Peyer's patch (tissue), 4 donors: ENCODE data around the gene BLOC1S3. TPM values are rescaled to one million over a fixed set of nuclear protein-coding genes. Genes with fewer than 3 reads are reported as not detected.

Experiments
- DNase-seq, 3 donors: peaks; one replicate each; pipeline ENCODE4 v3.0.0-alpha.2; 2017 to 2019
- H3K27ac ChIP-seq, 4 donors: fragments of 200-600 bp; sonication (generic); one replicate each; pipeline ENCODE4 v1.5.1; 2016 to 2019
- H3K27me3 ChIP-seq, 2 donors: fragments of 200-600 bp; sonication (generic); one replicate each; pipeline ENCODE4 v1.5.1; 2019
- H3K36me3 ChIP-seq, 3 donors: fragments of 200-600 bp; sonication (generic); one replicate each; pipeline ENCODE4 v1.5.1; 2016 to 2019
- H3K4me1 ChIP-seq, 4 donors: fragments of 200-600 bp; sonication (generic); one replicate each; pipeline ENCODE4 v1.5.1; 2016 to 2019
- H3K4me3 ChIP-seq, 4 donors: fragments of 200-600 bp; sonication (generic); 1 replicate in 3 of 4; 2 replicates in 1 of 4; pipeline ENCODE4 v1.5.1; 2016 to 2019; ENCODE audit warnings: mild to moderate bottlenecking in 1 of 4
- H3K9me3 ChIP-seq, 4 donors: fragments of 200-600 bp; sonication (generic); one replicate each; pipeline ENCODE4 v1.5.1; 2016 to 2019; ENCODE audit warnings: mild to moderate bottlenecking in 1 of 4
- POLR2A ChIP-seq, 2 donors: fragments of 450-650 bp; IDR thresholded peaks; one replicate each; pipeline ENCODE4 v1.5.1; 2017; ENCODE audit warnings: antibody characterized with exemption in 2 of 2, mild to moderate bottlenecking in 2 of 2, moderate library complexity in 2 of 2
- total RNA-seq, 4 donors: library from RNA; depleted of rRNA; stranded (reverse); fragments of >200 nt; gene quantifications; one replicate each; pipeline ENCODE4 v1.1.0, GENCODE V29; 2016
- TF ChIP-seq, protein P1 (sequence below), 6 experiments: fragments of 450-650 bp in 4 of 6; fragments of 200-600 bp in 2 of 6; sonication (generic) in 1 of 6; IDR thresholded peaks; one replicate each; pipeline ENCODE4 v1.5.1; 2017 to 2019; ENCODE audit warnings: antibody characterized with exemption in 6 of 6, mild to moderate bottlenecking in 3 of 6, moderate library complexity in 1 of 6

Gene BLOC1S3
- total RNA-seq, 4 donors from 2014 or later: 6.6 to 18.0 (median 10.3) TPM

DNA sequence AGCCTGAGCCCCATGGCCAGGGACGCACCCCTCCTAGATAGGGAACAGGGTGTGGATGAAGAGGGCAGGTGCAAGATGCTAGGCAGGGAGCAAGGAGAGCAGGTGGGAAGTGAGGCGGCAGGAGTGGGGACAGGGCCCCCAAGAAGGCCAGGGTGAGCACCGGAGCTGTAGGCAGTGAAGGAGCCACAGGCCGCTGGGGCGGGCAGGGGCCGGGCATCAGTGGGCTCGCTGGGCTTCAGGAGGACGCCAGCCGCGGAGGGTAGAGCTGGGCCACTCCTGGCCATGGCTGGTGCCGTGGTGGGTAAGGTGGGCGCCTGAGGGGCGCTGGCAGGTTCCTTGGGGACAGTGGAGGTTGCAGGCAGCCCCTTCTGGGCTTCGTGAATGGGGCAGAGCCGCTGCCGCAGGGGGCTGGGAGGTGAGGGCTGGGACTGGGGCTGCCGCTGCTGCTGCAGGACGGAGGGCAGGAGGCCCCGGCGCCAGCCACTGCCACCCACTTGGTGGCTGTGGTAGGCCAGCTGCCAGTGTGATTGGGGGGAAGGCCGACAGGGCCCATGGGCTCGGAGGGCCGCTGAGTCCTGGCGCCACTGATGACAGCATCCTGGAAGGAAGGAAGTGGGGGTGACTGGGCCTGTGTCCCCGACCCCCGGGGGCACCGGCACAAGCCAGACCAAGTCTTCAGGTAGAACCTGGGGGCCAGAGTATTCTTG lies 19.9 kb upstream of the BLOC1S3 start:
- H3K27me3 ChIP-seq: no peaks in the 10 kb centered on the region
- H3K9me3 ChIP-seq: no peaks in the 10 kb centered on the region
- no peak for TF ChIP-seq POLR2A (IDR thresholded peaks at IDR 0.05)
- TF ChIP-seq, protein P1, sequence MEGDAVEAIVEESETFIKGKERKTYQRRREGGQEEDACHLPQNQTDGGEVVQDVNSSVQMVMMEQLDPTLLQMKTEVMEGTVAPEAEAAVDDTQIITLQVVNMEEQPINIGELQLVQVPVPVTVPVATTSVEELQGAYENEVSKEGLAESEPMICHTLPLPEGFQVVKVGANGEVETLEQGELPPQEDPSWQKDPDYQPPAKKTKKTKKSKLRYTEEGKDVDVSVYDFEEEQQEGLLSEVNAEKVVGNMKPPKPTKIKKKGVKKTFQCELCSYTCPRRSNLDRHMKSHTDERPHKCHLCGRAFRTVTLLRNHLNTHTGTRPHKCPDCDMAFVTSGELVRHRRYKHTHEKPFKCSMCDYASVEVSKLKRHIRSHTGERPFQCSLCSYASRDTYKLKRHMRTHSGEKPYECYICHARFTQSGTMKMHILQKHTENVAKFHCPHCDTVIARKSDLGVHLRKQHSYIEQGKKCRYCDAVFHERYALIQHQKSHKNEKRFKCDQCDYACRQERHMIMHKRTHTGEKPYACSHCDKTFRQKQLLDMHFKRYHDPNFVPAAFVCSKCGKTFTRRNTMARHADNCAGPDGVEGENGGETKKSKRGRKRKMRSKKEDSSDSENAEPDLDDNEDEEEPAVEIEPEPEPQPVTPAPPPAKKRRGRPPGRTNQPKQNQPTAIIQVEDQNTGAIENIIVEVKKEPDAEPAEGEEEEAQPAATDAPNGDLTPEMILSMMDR (IDR thresholded peaks at IDR 0.05): no peak
- H3K27ac ChIP-seq: no peak overlapping the region
- H3K4me3 ChIP-seq: no peak overlapping the region
- no peaks in the 10 kb centered on the region for H3K36me3 ChIP-seq
- no peak for DNase-seq
- peaks cover 0 to 7% (median 4%) of the 10 kb centered on the region in 4 donors for H3K4me1 ChIP-seq

DNA sequence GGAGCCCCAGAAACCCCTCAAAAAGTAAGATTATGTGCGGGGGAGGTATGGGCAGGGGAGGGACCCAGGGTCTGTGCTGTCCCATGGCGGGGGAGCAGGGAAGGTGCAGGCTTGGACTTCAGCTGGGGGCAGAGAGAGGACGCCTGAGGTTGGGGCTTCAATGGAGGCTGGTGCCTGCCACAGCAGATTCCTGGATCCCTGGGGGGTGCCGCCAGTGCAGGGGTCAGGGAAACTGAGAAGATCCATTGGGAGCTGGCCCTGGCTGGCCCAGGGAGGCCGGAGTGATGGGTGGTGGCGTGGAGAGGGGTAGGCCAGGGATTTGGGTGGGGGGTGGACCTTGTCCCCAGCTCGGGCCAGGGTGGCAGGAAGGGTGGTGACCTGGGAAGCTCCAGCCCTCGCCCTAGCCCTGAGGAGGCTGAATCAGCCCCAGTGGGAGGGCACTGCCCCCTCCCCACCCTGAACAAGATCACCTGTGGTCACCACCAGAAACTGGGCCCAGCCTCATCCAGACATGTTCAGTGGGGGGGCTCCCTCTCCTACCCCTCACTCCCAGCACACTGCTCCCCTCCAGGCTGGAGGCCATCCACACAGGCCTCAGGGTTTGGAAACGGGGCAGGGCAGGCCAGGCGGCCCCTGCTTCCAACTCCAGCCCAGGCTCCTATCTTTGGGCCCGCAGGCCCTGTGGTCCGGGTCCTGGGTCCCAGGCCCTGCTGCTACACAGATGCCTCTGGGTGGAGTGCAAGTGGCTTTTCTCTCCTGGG lies 19.2 kb upstream of the BLOC1S3 start:
- H3K27me3 ChIP-seq: no peaks in the 10 kb centered on the region

DNA sequence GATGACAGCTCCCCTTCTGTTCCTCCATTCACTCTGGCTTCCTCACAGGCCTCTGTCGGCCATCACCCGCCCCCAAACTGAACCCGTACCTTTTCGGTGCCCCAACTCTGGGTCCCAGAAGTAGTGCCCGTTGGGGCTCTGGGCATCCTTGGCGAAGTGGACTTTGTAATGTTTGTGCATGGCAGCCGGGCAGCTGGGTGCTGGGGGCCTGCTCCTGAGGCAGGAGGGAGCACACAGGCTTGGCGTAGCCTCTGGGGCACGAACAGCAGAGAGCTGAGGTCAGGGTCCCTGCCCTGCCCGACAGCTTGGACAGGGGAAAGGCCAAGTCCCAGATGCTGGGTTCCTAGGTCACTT lies 18.6 kb upstream of the BLOC1S3 start:
- Histone ChIP-seq H3K36me3 (no peaks in the 10 kb centered on the region), H3K4me1 (peaks cover 0 to 10% (median 3%) of the 10 kb centered on the region in 4 donors), H3K27ac (no peak overlapping the region), H3K27me3 (no peaks in the 10 kb centered on the region), H3K9me3 (no peaks in the 10 kb centered on the region), H3K4me3 (no peak overlapping the region)
- DNase-seq: no peak
- TF ChIP-seq, protein P1 (IDR thresholded peaks at IDR 0.05): no peak
- no peak for TF ChIP-seq POLR2A (IDR thresholded peaks at IDR 0.05)

More for the DNA sequence above, 19.2 kb upstream of the BLOC1S3 start:
- Histone ChIP-seq H3K9me3 (no peaks in the 10 kb centered on the region), H3K4me3 (no peak overlapping the region), H3K4me1 (peaks cover 0 to 4% (median under 1%) of the 10 kb centered on the region in 4 donors), H3K36me3 (no peaks in the 10 kb centered on the region), H3K27ac (no peak overlapping the region)
- no peak for DNase-seq
- no peak for TF ChIP-seq POLR2A (IDR thresholded peaks at IDR 0.05)
- TF ChIP-seq, protein P1 (IDR thresholded peaks at IDR 0.05): no peak

DNA sequence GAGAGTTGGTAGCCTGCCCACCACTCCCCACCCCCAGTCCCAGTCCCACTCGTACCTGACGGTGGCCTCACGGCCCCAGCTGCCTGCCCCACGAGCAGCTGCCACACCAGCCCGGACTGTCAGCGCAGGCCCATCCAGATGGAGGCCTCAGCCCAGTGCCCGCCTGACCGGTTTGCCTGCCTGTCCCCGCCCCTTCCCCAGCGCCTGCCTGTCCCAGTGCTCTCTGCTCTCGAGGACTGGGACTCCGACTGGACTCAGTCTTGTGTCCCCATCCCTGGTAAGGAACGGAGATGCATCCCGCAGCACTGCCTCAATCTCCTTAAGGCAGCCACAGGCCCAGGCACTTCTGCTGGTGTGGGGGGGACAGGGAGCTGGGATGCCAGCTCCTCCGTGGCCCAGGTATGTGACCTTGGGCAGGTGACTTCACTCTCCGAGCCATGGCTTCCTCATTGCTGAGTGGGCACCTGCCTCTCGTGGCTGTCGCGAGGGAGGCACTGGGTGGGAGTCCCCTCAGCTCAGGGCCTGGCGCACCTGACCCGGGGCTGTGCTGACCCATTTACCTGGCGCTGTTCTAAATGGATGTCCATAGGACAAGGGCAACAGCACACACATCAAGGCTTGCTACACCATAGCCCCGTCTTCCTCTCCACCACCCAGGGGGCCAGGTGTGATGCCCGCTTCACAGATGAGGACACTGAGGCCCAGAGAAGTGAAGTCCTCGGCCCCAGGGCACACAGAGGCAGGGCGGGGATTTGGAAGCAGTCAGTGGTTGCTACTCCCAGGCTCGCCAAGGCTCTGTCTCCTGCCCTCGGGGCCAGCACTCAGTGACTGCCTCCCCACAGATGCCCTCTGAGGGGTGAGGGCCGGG lies 17.5 kb upstream of the BLOC1S3 start, which contains the start of gene NKPD1:
Gene NKPD1 (minus strand): TSS at position 113 of the 868 bp plus-strand sequence. CDS start 832 bp downstream, outside the sequence.
- peak in 1 of 3 donors; percentile 74 for DNase-seq
- no peak within 1 kb of the TSS for H3K27ac ChIP-seq
- H3K27me3 ChIP-seq: no peaks in the 10 kb centered on the region

More for the DNA sequence above, 17.5 kb upstream of the BLOC1S3 start, which contains the start of gene NKPD1:
- TF ChIP-seq, protein P1 (IDR thresholded peaks at IDR 0.05): no peak
- no peak for TF ChIP-seq POLR2A (IDR thresholded peaks at IDR 0.05)
- Histone ChIP-seq H3K9me3 (no peaks in the 10 kb centered on the region), H3K4me3 (no peak within 1 kb of the TSS), H3K4me1 (peaks cover 0 to 11% (median 4%) of the 10 kb centered on the region in 4 donors), H3K36me3 (no peaks in the 10 kb centered on the region)
